Thoracic aorta (tissue), 2 donors: ENCODE data around the gene GATAD2B. TPM values are rescaled to one million over a fixed set of nuclear protein-coding genes. Genes with fewer than 3 reads are reported as not detected.

Experiments
- ATAC-seq: fragments of 150-250 bp; one replicate; pipeline ENCODE4 v1.8.0; 2017; ENCODE audit warnings: low read depth; ENCODE audit not compliant: insufficient number of reproducible peaks, low FRiP score
- DNase-seq: peaks from one replicate; pipeline ENCODE4 v3.0.0-alpha.2; 2020; ENCODE audit warnings: low spot score
- H3K27ac ChIP-seq, 2 donors: fragments of 200-600 bp; sonication (generic); 1 replicate in 1 of 2; 2 replicates in 1 of 2; pipeline ENCODE4 v1.5.1; 2016; ENCODE audit warnings: mild to moderate bottlenecking in 2 of 2, moderate library complexity in 2 of 2
- H3K27me3 ChIP-seq: fragments of 200-600 bp; sonication (generic); replicated peaks from 2 replicates; pipeline ENCODE4 v1.6.0; 2016; ENCODE audit warnings: mild to moderate bottlenecking; ENCODE audit not compliant: insufficient read depth
- H3K36me3 ChIP-seq: fragments of 200-600 bp; sonication (generic); one replicate; pipeline ENCODE4 v1.5.1; 2016
- H3K4me1 ChIP-seq, 2 donors: fragments of 200-600 bp; sonication (generic); 1 replicate in 1 of 2; 2 replicates in 1 of 2; pipeline versions ENCODE4 v1.5.1 to v1.6.0; 2016; ENCODE audit warnings: low read depth in 2 of 2, mild to moderate bottlenecking in 1 of 2; ENCODE audit not compliant: control insufficient read depth in 1 of 2
- H3K4me3 ChIP-seq: fragments of 200-600 bp; sonication (generic); 2 replicates; pipeline ENCODE4 v1.5.1; 2016; ENCODE audit warnings: mild to moderate bottlenecking
- H3K9me3 ChIP-seq: fragments of 200-600 bp; sonication (generic); 2 replicates; pipeline ENCODE4 v1.5.1; 2016
- CTCF ChIP-seq: fragments of 200-600 bp; sonication (generic); IDR thresholded peaks from one replicate; pipeline ENCODE4 v1.5.1; 2019; ENCODE audit warnings: antibody characterized with exemption
- total RNA-seq, 2 donors: library from RNA; depleted of rRNA; stranded (reverse); fragments of >200 nt; gene quantifications; one replicate each; pipeline versions ENCODE4 v1.1.0 to v1.2.3, GENCODE V29; 2016

Gene GATAD2B
- total RNA-seq, 2 donors from 2014 or later, result 22.7 to 31.5 TPM

GRCh38 chr1:153939476-153939875 lies 16.7 kb upstream of the GATAD2B start:
- Histone ChIP-seq H3K9me3 (no peaks in the 10 kb centered on the region), H3K27me3 (no peaks in the 10 kb centered on the region), H3K4me1 (peaks cover 1 to 8% of the 10 kb centered on the region in 2 donors), H3K4me3 (no peak overlapping the region), H3K27ac (no peak overlapping the region), H3K36me3 (peaks cover 54% of the 10 kb centered on the region)
- no peak for TF ChIP-seq CTCF
- DNase-seq, result no peak
- ATAC-seq, result no peak

- DNase-seq, result no peak
- no peaks in the 10 kb centered on the region for H3K9me3 ChIP-seq
- no peak for ATAC-seq
- H3K4me1 ChIP-seq, result peaks cover 0 to 3% of the 10 kb centered on the region in 2 donors
- H3K36me3 ChIP-seq, result peaks cover 55% of the 10 kb centered on the region
- H3K27me3 ChIP-seq, result no peaks in the 10 kb centered on the region
- H3K27ac ChIP-seq, result no peak overlapping the region
- no peak for TF ChIP-seq CTCF
- no peak overlapping the region for H3K4me3 ChIP-seq
These were observed 16.2 kb upstream of the GATAD2B start for GRCh38 chr1:153938996-153939395.

- no peak for ATAC-seq
- Histone ChIP-seq H3K36me3 (peaks cover 55% of the 10 kb centered on the region), H3K27ac (no peak overlapping the region), H3K27me3 (no peaks in the 10 kb centered on the region), H3K9me3 (no peaks in the 10 kb centered on the region), H3K4me1 (no peaks in the 10 kb centered on the region), H3K4me3 (no peak overlapping the region)
- DNase-seq, result no peak
- TF ChIP-seq CTCF, result no peak
These were observed 14.6 kb upstream of the GATAD2B start for GRCh38 chr1:153937331-153937730.

- H3K4me1 ChIP-seq, result no peaks in the 10 kb centered on the region
- ATAC-seq (no peak), DNase-seq (no peak)
- peaks cover 58% of the 10 kb centered on the region for H3K36me3 ChIP-seq
- H3K27ac ChIP-seq, result no peak overlapping the region
- TF ChIP-seq CTCF, result no peak
- no peak overlapping the region for H3K4me3 ChIP-seq
- no peaks in the 10 kb centered on the region for H3K27me3 ChIP-seq
- H3K9me3 ChIP-seq, result no peaks in the 10 kb centered on the region
These were observed 13.4 kb upstream of the GATAD2B start for GRCh38 chr1:153936011-153936802.

GRCh38 chr1:153934746-153935145 lies 12.0 kb upstream of the GATAD2B start:
- DNase-seq (no peak), ATAC-seq (no peak)
- Histone ChIP-seq H3K4me3 (no peak overlapping the region), H3K27ac (no peak overlapping the region), H3K9me3 (no peaks in the 10 kb centered on the region), H3K4me1 (no peaks in the 10 kb centered on the region), H3K27me3 (no peaks in the 10 kb centered on the region), H3K36me3 (peaks cover 60% of the 10 kb centered on the region)
- TF ChIP-seq CTCF, result no peak
